Mesothelial cell of epicardium (in vitro differentiated cells): ENCODE results near the gene OR52E8. TPM values are rescaled to one million over a fixed set of nuclear protein-coding genes. Genes with fewer than 3 reads are reported as not detected.

Source experiments
- DNase-seq, 2 experiments: peaks; one replicate each; pipeline ENCODE4 v3.0.0; 2021; ENCODE audit warnings: low spot score in 2 of 2; ENCODE audit not compliant: unreplicated experiment in 2 of 2
- H3K27ac Mint-ChIP-seq: 2 replicates; pipeline ENCODE4 v1.8.0; 2021; ENCODE audit warnings: mixed read lengths
- H3K27me3 Mint-ChIP-seq: 2 replicates; pipeline ENCODE4 v1.8.0; 2021; ENCODE audit warnings: low read depth, mixed read lengths
- H3K36me3 Mint-ChIP-seq: 2 replicates; pipeline ENCODE4 v1.8.0; 2021; ENCODE audit warnings: mixed read lengths
- H3K4me1 Mint-ChIP-seq: 2 replicates; pipeline ENCODE4 v1.8.0; 2021; ENCODE audit warnings: mixed read lengths
- H3K4me3 Mint-ChIP-seq: 2 replicates; pipeline ENCODE4 v1.8.0; 2021; ENCODE audit warnings: mild to moderate bottlenecking, moderate library complexity, mixed read lengths
- H3K9me3 Mint-ChIP-seq: 2 replicates; pipeline ENCODE4 v1.8.0; 2021; ENCODE audit warnings: mixed read lengths
- CTCF ChIP-seq: fragments of 200-600 bp; sonication (generic); IDR thresholded peaks from one replicate; pipeline ENCODE4 v1.5.0; 2021; ENCODE audit warnings: antibody characterized with exemption; ENCODE audit not compliant: unreplicated experiment
- total RNA-seq: library from RNA; stranded (reverse); gene quantifications from 3 replicates; pipeline ENCODE4 v1.2.1, GENCODE V29; 2021

The OR52E8 gene
- total RNA-seq, 1 donor from 2014 or later, result not detected

- DNase-seq, result no peak
- H3K27me3 Mint-ChIP-seq, result no peaks in the 10 kb centered on the region
- no peaks in the 10 kb centered on the region for H3K4me1 Mint-ChIP-seq
- H3K4me3 Mint-ChIP-seq, result no peak overlapping the region
- H3K9me3 Mint-ChIP-seq, result peaks cover 10% of the 10 kb centered on the region
- H3K36me3 Mint-ChIP-seq, result no peaks in the 10 kb centered on the region
- no peak overlapping the region for H3K27ac Mint-ChIP-seq
- TF ChIP-seq CTCF, result no peak
Observed at GRCh38 chr11:5847711-5848110, 9.8 kb downstream of the OR52E8 start.

GRCh38 chr11:5846701-5847100 is 10.8 kb downstream of the OR52E8 start:
- H3K27me3 Mint-ChIP-seq, result no peaks in the 10 kb centered on the region
- DNase-seq, result no peak
- no peaks in the 10 kb centered on the region for H3K4me1 Mint-ChIP-seq
- H3K4me3 Mint-ChIP-seq, result no peak overlapping the region
- H3K36me3 Mint-ChIP-seq, result no peaks in the 10 kb centered on the region
- TF ChIP-seq CTCF, result no peak
- peaks cover 1% of the 10 kb centered on the region for H3K9me3 Mint-ChIP-seq
- H3K27ac Mint-ChIP-seq, result no peak overlapping the region

- Mint-ChIP-seq H3K4me1 (no peaks in the 10 kb centered on the region), H3K36me3 (no peaks in the 10 kb centered on the region), H3K27ac (no peak within 1 kb of the TSS), H3K27me3 (no peaks in the 10 kb centered on the region), H3K4me3 (no peak within 1 kb of the TSS), H3K9me3 (peaks cover 16% of the 10 kb centered on the region)
- no peak for TF ChIP-seq CTCF
- DNase-seq, result no peak
Observed at GRCh38 chr11:5841797-5842196, 15.7 kb downstream of the OR52E8 start, which contains the start of gene OR52E6. TSS of gene OR52E6 (minus strand) at chr11:5841897. CDS start at chr11:5841897, 0 bp downstream.

- no peak overlapping the region for H3K4me3 Mint-ChIP-seq
- H3K27ac Mint-ChIP-seq, result no peak overlapping the region
- H3K27me3 Mint-ChIP-seq, result no peaks in the 10 kb centered on the region
- peaks cover 16% of the 10 kb centered on the region for H3K9me3 Mint-ChIP-seq
- no peaks in the 10 kb centered on the region for H3K36me3 Mint-ChIP-seq
- no peak for TF ChIP-seq CTCF
- H3K4me1 Mint-ChIP-seq, result no peaks in the 10 kb centered on the region
- DNase-seq, result no peak
Observed at GRCh38 chr11:5837695-5838094, 19.8 kb downstream of the OR52E8 start.

GRCh38 chr11:5833446-5833845 is 24.0 kb downstream of the OR52E8 start:
- peaks cover 14% of the 10 kb centered on the region for H3K9me3 Mint-ChIP-seq
- no peak for TF ChIP-seq CTCF
- no peak overlapping the region for H3K27ac Mint-ChIP-seq
- no peaks in the 10 kb centered on the region for H3K4me1 Mint-ChIP-seq
- H3K36me3 Mint-ChIP-seq, result no peaks in the 10 kb centered on the region
- no peak for DNase-seq
- no peak overlapping the region for H3K4me3 Mint-ChIP-seq
- H3K27me3 Mint-ChIP-seq, result no peaks in the 10 kb centered on the region
